Measurements from ENCODE around the gene ARHGDIA. TPM values are rescaled to one million over a fixed set of nuclear protein-coding genes. Genes with fewer than 3 reads are reported as not detected.

Gene ARHGDIA
- total RNA-seq, 2 donors from 2014 or later: 369 to 410 TPM

GRCh38 chr17:81902653-81903414, 31.7 kb upstream of the ARHGDIA start:
- ATAC-seq (replicated peaks in 1 of 2): peak; percentile 22 to 40
- Mint-ChIP-seq H3K4me3 (no peak overlapping the region), H3K36me3 (ENCODE audit: insufficient read depth in 2 of 2) (peaks cover 0 to 6% of the 10 kb centered on the region in 2 donors), H3K9me3 (no peaks in the 10 kb centered on the region), H3K27ac (no peak overlapping the region), H3K4me1 (ENCODE audit: low read depth) (no peaks in the 10 kb centered on the region), H3K27me3 (ENCODE audit: low read depth) (peaks cover 12% of the 10 kb centered on the region)
- no peak for DNase-seq

GRCh38 chr17:81902023-81902652, 31.0 kb upstream of the ARHGDIA start, which contains the start of gene NPB:
TSS of gene NPB (plus strand) at chr17:81902238. CDS start at chr17:81902278, 40 bp downstream.
- Mint-ChIP-seq H3K36me3 (ENCODE audit: insufficient read depth in 2 of 2) (peaks cover 0 to 6% of the 10 kb centered on the region in 2 donors), H3K4me3 (peak within 1 kb of the TSS; percentile 1 to 4), H3K27me3 (ENCODE audit: low read depth) (peaks cover 12% of the 10 kb centered on the region), H3K9me3 (no peaks in the 10 kb centered on the region), H3K4me1 (ENCODE audit: low read depth) (no peaks in the 10 kb centered on the region), H3K27ac (no peak within 1 kb of the TSS)
- DNase-seq (peak in 1 of 2 donors; percentile 17), ATAC-seq (replicated peaks in 1 of 2) (peak; percentile 52 to 63)

GRCh38 chr17:81901167-81902022, 30.3 kb upstream of the ARHGDIA start:
- peak overlapping the region; percentile 1 to 4 for H3K4me3 Mint-ChIP-seq
- H3K9me3 Mint-ChIP-seq: no peaks in the 10 kb centered on the region
- peak in 1 of 2 donors; percentile 19 for ATAC-seq (replicated peaks in 1 of 2)

GRCh38 chr17:81900181-81900820, 29.2 kb upstream of the ARHGDIA start:
- Mint-ChIP-seq H3K27me3 (ENCODE audit: low read depth) (peaks cover 12% of the 10 kb centered on the region), H3K36me3 (ENCODE audit: insufficient read depth in 2 of 2) (peaks cover 0 to 10% of the 10 kb centered on the region in 2 donors), H3K4me1 (ENCODE audit: low read depth) (no peaks in the 10 kb centered on the region), H3K27ac (no peak overlapping the region), H3K4me3 (no peak overlapping the region), H3K9me3 (no peaks in the 10 kb centered on the region)
- DNase-seq (no peak), ATAC-seq (replicated peaks in 1 of 2) (no peak)

More at GRCh38 chr17:81901167-81902022, 30.3 kb upstream of the ARHGDIA start:
- peaks cover 12% of the 10 kb centered on the region for H3K27me3 Mint-ChIP-seq (ENCODE audit: low read depth)
- peaks cover 0 to 6% of the 10 kb centered on the region in 2 donors for H3K36me3 Mint-ChIP-seq (ENCODE audit: insufficient read depth in 2 of 2)
- H3K4me1 Mint-ChIP-seq (ENCODE audit: low read depth): no peaks in the 10 kb centered on the region
- no peak overlapping the region for H3K27ac Mint-ChIP-seq
- no peak for DNase-seq

- DNase-seq: no peak
- H3K36me3 Mint-ChIP-seq (ENCODE audit: insufficient read depth in 2 of 2): peaks cover 0 to 16% of the 10 kb centered on the region in 2 donors
Observed at GRCh38 chr17:81899514-81900166, 28.5 kb upstream of the ARHGDIA start.

GRCh38 chr17:81898885-81899284, 27.7 kb upstream of the ARHGDIA start:
- no peaks in the 10 kb centered on the region for H3K4me1 Mint-ChIP-seq (ENCODE audit: low read depth)
- peaks cover 0 to 16% of the 10 kb centered on the region in 2 donors for H3K36me3 Mint-ChIP-seq (ENCODE audit: insufficient read depth in 2 of 2)
- no peak overlapping the region for H3K27ac Mint-ChIP-seq
- peaks cover 12% of the 10 kb centered on the region for H3K27me3 Mint-ChIP-seq (ENCODE audit: low read depth)
- ATAC-seq (replicated peaks in 1 of 2): no peak
- DNase-seq: no peak
- H3K4me3 Mint-ChIP-seq: no peak overlapping the region
- H3K9me3 Mint-ChIP-seq: no peaks in the 10 kb centered on the region

More at GRCh38 chr17:81899514-81900166, 28.5 kb upstream of the ARHGDIA start:
- no peak for ATAC-seq (replicated peaks in 1 of 2)
- Mint-ChIP-seq H3K4me1 (ENCODE audit: low read depth) (no peaks in the 10 kb centered on the region), H3K27me3 (ENCODE audit: low read depth) (peaks cover 12% of the 10 kb centered on the region), H3K4me3 (no peak overlapping the region), H3K27ac (no peak overlapping the region), H3K9me3 (no peaks in the 10 kb centered on the region)

GRCh38 chr17:81898029-81898866, 27.1 kb upstream of the ARHGDIA start:
- no peak overlapping the region for H3K27ac Mint-ChIP-seq
- DNase-seq: no peak
- ATAC-seq (replicated peaks in 1 of 2): no peak
- H3K36me3 Mint-ChIP-seq (ENCODE audit: insufficient read depth in 2 of 2): peaks cover 0 to 16% of the 10 kb centered on the region in 2 donors
- H3K4me3 Mint-ChIP-seq: no peak overlapping the region
- H3K9me3 Mint-ChIP-seq: no peaks in the 10 kb centered on the region
- H3K27me3 Mint-ChIP-seq (ENCODE audit: low read depth): peaks cover 12% of the 10 kb centered on the region
- no peaks in the 10 kb centered on the region for H3K4me1 Mint-ChIP-seq (ENCODE audit: low read depth)

- H3K9me3 Mint-ChIP-seq: no peaks in the 10 kb centered on the region
- H3K36me3 Mint-ChIP-seq (ENCODE audit: insufficient read depth in 2 of 2): peaks cover 1 to 18% of the 10 kb centered on the region in 2 donors
- H3K4me3 Mint-ChIP-seq: no peak overlapping the region
- ATAC-seq (replicated peaks in 1 of 2) (no peak), DNase-seq (no peak)
- H3K4me1 Mint-ChIP-seq (ENCODE audit: low read depth): no peaks in the 10 kb centered on the region
- no peak overlapping the region for H3K27ac Mint-ChIP-seq
- no peaks in the 10 kb centered on the region for H3K27me3 Mint-ChIP-seq (ENCODE audit: low read depth)
Observed at GRCh38 chr17:81895400-81895799, 24.3 kb upstream of the ARHGDIA start.

- no peaks in the 10 kb centered on the region for H3K27me3 Mint-ChIP-seq (ENCODE audit: low read depth)
- H3K27ac Mint-ChIP-seq: peak overlapping the region; percentile 93
Observed at GRCh38 chr17:81891303-81891552, 20.1 kb upstream of the ARHGDIA start.

GRCh38 chr17:81890447-81891302, 19.5 kb upstream of the ARHGDIA start:
- no peak for ATAC-seq (replicated peaks in 1 of 2)

More at GRCh38 chr17:81891303-81891552, 20.1 kb upstream of the ARHGDIA start:
- H3K4me3 Mint-ChIP-seq: peak overlapping the region; percentile 87 to 88
- no peaks in the 10 kb centered on the region for H3K9me3 Mint-ChIP-seq
- peak in 1 of 2 donors; percentile 23 for DNase-seq
- ATAC-seq (replicated peaks in 1 of 2): peak; percentile 18
- H3K4me1 Mint-ChIP-seq (ENCODE audit: low read depth): peaks cover 25% of the 10 kb centered on the region
- peaks cover 14 to 35% of the 10 kb centered on the region in 2 donors for H3K36me3 Mint-ChIP-seq (ENCODE audit: insufficient read depth in 2 of 2)

GRCh38 chr17:81889602-81890001, 18.5 kb upstream of the ARHGDIA start:
- Mint-ChIP-seq H3K9me3 (no peaks in the 10 kb centered on the region), H3K27me3 (ENCODE audit: low read depth) (no peaks in the 10 kb centered on the region), H3K27ac (peak overlapping the region; percentile 85), H3K36me3 (ENCODE audit: insufficient read depth in 2 of 2) (peaks cover 16 to 34% of the 10 kb centered on the region in 2 donors), H3K4me3 (peak overlapping the region; percentile 82 to 86), H3K4me1 (ENCODE audit: low read depth) (peaks cover 31% of the 10 kb centered on the region)
- DNase-seq: no peak
- ATAC-seq (replicated peaks in 1 of 2): no peak

More at GRCh38 chr17:81890447-81891302, 19.5 kb upstream of the ARHGDIA start:
- H3K4me3 Mint-ChIP-seq: peak overlapping the region; percentile 82 to 86
- H3K36me3 Mint-ChIP-seq (ENCODE audit: insufficient read depth in 2 of 2): peaks cover 14 to 34% of the 10 kb centered on the region in 2 donors
- peak in 1 of 2 donors; percentile 31 for DNase-seq
- H3K4me1 Mint-ChIP-seq (ENCODE audit: low read depth): peaks cover 28% of the 10 kb centered on the region
- H3K9me3 Mint-ChIP-seq: no peaks in the 10 kb centered on the region
- H3K27ac Mint-ChIP-seq: peak overlapping the region; percentile 85
- H3K27me3 Mint-ChIP-seq (ENCODE audit: low read depth): no peaks in the 10 kb centered on the region

Measured in activated T-cell treated with anti-CD3 and anti-CD28 coated beads, Interleukin-2, amount 50 U/mL, for 72 hours (primary cell).